GM18868 (cell line): ENCODE data around the gene VDR.

Source experiments
- ATAC-seq: cut with Tn5 transposase; IDR thresholded peaks from one replicate; pipeline ENCODE4 v1.9.1; 2021; ENCODE audit warnings: mild to moderate bottlenecking, moderate library complexity; ENCODE audit not compliant: unreplicated experiment

VDR gene

GRCh38 chr12:47875746-47876439, 28.9 kb downstream of the VDR start:
- ATAC-seq = no peak

- ATAC-seq = no peak
These were observed 30.5 kb downstream of the VDR start for GRCh38 chr12:47874316-47874715.

- ATAC-seq = no peak
These were observed 34.5 kb downstream of the VDR start for GRCh38 chr12:47870175-47870781.

- peak; percentile 73 for ATAC-seq
These were observed 36.2 kb downstream of the VDR start for GRCh38 chr12:47868552-47869031.

GRCh38 chr12:47868041-47868440, 36.8 kb downstream of the VDR start:
- ATAC-seq = peak; percentile 5

GRCh38 chr12:47867495-47867941, 37.3 kb downstream of the VDR start:
- ATAC-seq = no peak

GRCh38 chr12:47864646-47865235, 40.1 kb downstream of the VDR start:
- no peak for ATAC-seq

GRCh38 chr12:47863985-47864384, 40.8 kb downstream of the VDR start:
- no peak for ATAC-seq

GRCh38 chr12:47863467-47863866, 41.3 kb downstream of the VDR start:
- ATAC-seq = no peak

- no peak for ATAC-seq
These were observed 41.9 kb downstream of the VDR start for GRCh38 chr12:47862881-47863280.

- ATAC-seq = no peak
These were observed 42.5 kb downstream of the VDR start for GRCh38 chr12:47862167-47862750.

GRCh38 chr12:47860873-47861272, 43.9 kb downstream of the VDR start:
- ATAC-seq = no peak

GRCh38 chr12:47860279-47860841, 44.4 kb downstream of the VDR start:
- ATAC-seq = no peak

- ATAC-seq = no peak
These were observed 46.1 kb downstream of the VDR start for GRCh38 chr12:47858511-47859266.

- ATAC-seq = no peak
These were observed 47.8 kb downstream of the VDR start for GRCh38 chr12:47856721-47857575.

- ATAC-seq = no peak
These were observed 48.7 kb downstream of the VDR start for GRCh38 chr12:47856094-47856493.

- no peak for ATAC-seq
These were observed 49.3 kb downstream of the VDR start for GRCh38 chr12:47855502-47855901.

- no peak for ATAC-seq
These were observed 50.3 kb downstream of the VDR start for GRCh38 chr12:47854531-47854930.

- no peak for ATAC-seq
These were observed 52.7 kb downstream of the VDR start for GRCh38 chr12:47852096-47852571.
